ENCODE data around the gene NKAIN2.

DNA sequence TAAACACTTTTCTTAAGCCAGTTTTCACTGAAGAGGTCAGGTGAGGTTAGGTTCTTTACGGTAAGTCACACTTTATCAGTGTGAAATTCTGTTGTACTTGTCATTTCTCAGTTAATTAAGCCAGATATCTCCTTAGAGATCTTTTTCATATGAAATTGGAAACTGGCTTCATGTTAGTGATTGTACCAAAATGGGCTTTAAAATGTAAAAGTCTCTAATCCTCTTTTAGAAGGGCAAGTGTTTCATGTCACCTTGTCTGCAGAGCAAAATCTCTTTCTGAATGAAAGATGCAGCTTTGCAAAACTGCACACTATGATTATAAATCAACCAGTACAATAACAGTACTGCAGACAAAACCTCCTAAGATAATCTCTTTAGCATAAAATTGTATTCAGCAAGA, 949.3 kb downstream of the NKAIN2 start:
- TF ChIP-seq, protein P1, sequence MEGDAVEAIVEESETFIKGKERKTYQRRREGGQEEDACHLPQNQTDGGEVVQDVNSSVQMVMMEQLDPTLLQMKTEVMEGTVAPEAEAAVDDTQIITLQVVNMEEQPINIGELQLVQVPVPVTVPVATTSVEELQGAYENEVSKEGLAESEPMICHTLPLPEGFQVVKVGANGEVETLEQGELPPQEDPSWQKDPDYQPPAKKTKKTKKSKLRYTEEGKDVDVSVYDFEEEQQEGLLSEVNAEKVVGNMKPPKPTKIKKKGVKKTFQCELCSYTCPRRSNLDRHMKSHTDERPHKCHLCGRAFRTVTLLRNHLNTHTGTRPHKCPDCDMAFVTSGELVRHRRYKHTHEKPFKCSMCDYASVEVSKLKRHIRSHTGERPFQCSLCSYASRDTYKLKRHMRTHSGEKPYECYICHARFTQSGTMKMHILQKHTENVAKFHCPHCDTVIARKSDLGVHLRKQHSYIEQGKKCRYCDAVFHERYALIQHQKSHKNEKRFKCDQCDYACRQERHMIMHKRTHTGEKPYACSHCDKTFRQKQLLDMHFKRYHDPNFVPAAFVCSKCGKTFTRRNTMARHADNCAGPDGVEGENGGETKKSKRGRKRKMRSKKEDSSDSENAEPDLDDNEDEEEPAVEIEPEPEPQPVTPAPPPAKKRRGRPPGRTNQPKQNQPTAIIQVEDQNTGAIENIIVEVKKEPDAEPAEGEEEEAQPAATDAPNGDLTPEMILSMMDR (IDR thresholded peaks at IDR 0.05) = no peak
- TF ChIP-seq ZFX (IDR thresholded peaks at IDR 0.05; ENCODE audit: borderline replicate concordance) = no peak

Measured in 22Rv1 (cell line).